A549 (cell line): ENCODE data around the gene DDIT4. TPM values are rescaled to one million over a fixed set of nuclear protein-coding genes. Genes with fewer than 3 reads are reported as not detected.

Experiments
- BHLHE40 ChIP-seq: IDR thresholded peaks from 2 replicates; pipeline ENCODE4 v1.6.1; 2012; ENCODE audit warnings: low read depth, low read length, inconsistent platforms
- CBX2 ChIP-seq: fragments of 200-600 bp; sonication (generic); IDR thresholded peaks from 2 replicates; pipeline ENCODE4 v1.6.1; 2016; ENCODE audit warnings: low read depth, mild to moderate bottlenecking, borderline replicate concordance
- CEBPB ChIP-seq, 2 experiments: fragments of >200 bp in 1 of 2; sonication (Bioruptor Twin) in 1 of 2; formaldehyde crosslinking in 1 of 2; IDR thresholded peaks; 2 replicates each; pipeline ENCODE4 v1.6.1; 2012 to 2016
- CHD4 ChIP-seq: fragments of 200-600 bp; sonication (generic); IDR thresholded peaks from 2 replicates; pipeline ENCODE4 v1.6.1; 2016; ENCODE audit warnings: antibody characterized with exemption, mild to moderate bottlenecking, borderline replicate concordance
- E2F6 ChIP-seq: IDR thresholded peaks from 2 replicates; pipeline ENCODE4 v1.6.1; 2012; ENCODE audit warnings: low read depth, borderline replicate concordance
- EHF ChIP-seq: fragments of 250-450 bp; sonication (Bioruptor Pico); IDR thresholded peaks from 2 replicates; pipeline ENCODE4 v1.5.0; 2020; ENCODE audit warnings: mild to moderate bottlenecking
- EP300 ChIP-seq, 2 experiments: fragments of >200 bp; sonication (Bioruptor Twin); formaldehyde crosslinking; IDR thresholded peaks; 2 replicates in 1 of 2; 3 replicates in 1 of 2; pipeline ENCODE4 v1.6.1; 2016 to 2017
- FOSL2 ChIP-seq, 2 experiments: fragments of 450-650 bp in 1 of 2; fragments of >200 bp in 1 of 2; sonication (Bioruptor Twin) in 1 of 2; formaldehyde crosslinking; IDR thresholded peaks; 2 replicates each; pipeline versions ENCODE4 v1.5.0 to v1.6.1; 2016 to 2020; ENCODE audit warnings: mild to moderate bottlenecking in 1 of 2, moderate library complexity in 1 of 2
- FOXS1 ChIP-seq: fragments of 250-450 bp; sonication (Bioruptor Pico); IDR thresholded peaks from 2 replicates; pipeline ENCODE4 v1.5.0; 2020; ENCODE audit warnings: mild to moderate bottlenecking, moderate library complexity
- GATA3 ChIP-seq: IDR thresholded peaks from 2 replicates; pipeline ENCODE4 v1.6.1; 2012; ENCODE audit warnings: borderline replicate concordance
- HDAC2 ChIP-seq: fragments of 200-600 bp; sonication (generic); IDR thresholded peaks from 2 replicates; pipeline ENCODE4 v1.6.1; 2016
- HES2 ChIP-seq: fragments of >200 bp; sonication (Bioruptor Twin); formaldehyde crosslinking; IDR thresholded peaks from 2 replicates; pipeline ENCODE4 v1.6.1; 2016
- HOXB13 ChIP-seq: fragments of 250-450 bp; sonication (Bioruptor Pico); IDR thresholded peaks from 2 replicates; pipeline ENCODE4 v1.5.0; 2020; ENCODE audit warnings: low read depth, mild to moderate bottlenecking, moderate library complexity
- HOXB5 ChIP-seq: fragments of 250-450 bp; sonication (Bioruptor Pico); IDR thresholded peaks from 2 replicates; pipeline ENCODE4 v1.5.0; 2020; ENCODE audit warnings: mild to moderate bottlenecking, moderate library complexity
- JUN ChIP-seq, 2 experiments: fragments of >200 bp; sonication (Bioruptor Twin); formaldehyde crosslinking; IDR thresholded peaks; 2 replicates in 1 of 2; 3 replicates in 1 of 2; pipeline ENCODE4 v1.6.1; 2016 to 2017
- JUNB ChIP-seq: fragments of >200 bp; sonication (Bioruptor Twin); formaldehyde crosslinking; IDR thresholded peaks from 2 replicates; pipeline ENCODE4 v1.6.1; 2016
- KDM1A ChIP-seq: fragments of 200-600 bp; sonication (generic); IDR thresholded peaks from 2 replicates; pipeline ENCODE4 v1.6.1; 2016; ENCODE audit warnings: low read depth, mild to moderate bottlenecking
- MAFK ChIP-seq: fragments of 450-650 bp; IDR thresholded peaks from 2 replicates; pipeline ENCODE4 v1.6.1; 2014; ENCODE audit not compliant: partially characterized antibody
- NFE2L2 ChIP-seq: fragments of 150-350 bp; conservative IDR thresholded peaks from 2 replicates; pipeline ENCODE4 v1.6.1; 2014; ENCODE audit warnings: low read length
- NR3C1 ChIP-seq: fragments of >200 bp; sonication (Bioruptor Twin); formaldehyde crosslinking; IDR thresholded peaks from 3 replicates; pipeline ENCODE4 v1.6.1; 2017
- PBX3 ChIP-seq: IDR thresholded peaks from 2 replicates; pipeline ENCODE4 v1.6.1; 2012
- PHF8 ChIP-seq: fragments of 200-600 bp; sonication (generic); IDR thresholded peaks from 2 replicates; pipeline ENCODE4 v1.6.1; 2016; ENCODE audit warnings: low read depth, mild to moderate bottlenecking, antibody characterized with exemption, moderate library complexity, borderline replicate concordance
- POLR2A ChIP-seq: IDR thresholded peaks from 2 replicates; pipeline ENCODE4 v1.6.1; 2012; ENCODE audit warnings: mild to moderate bottlenecking, low read length
- POLR2AphosphoS2 ChIP-seq: conservative IDR thresholded peaks from 2 replicates; pipeline ENCODE4 v1.6.1; 2012; ENCODE audit warnings: low read length, improper control_type of control experiment, inconsistent platforms
- RFX5 ChIP-seq: fragments of 450-650 bp; IDR thresholded peaks from 2 replicates; pipeline ENCODE4 v1.7.1; 2014; ENCODE audit warnings: antibody characterized with exemption, mild to moderate bottlenecking, moderate library complexity
- SREBF2 ChIP-seq: fragments of 450-650 bp; IDR thresholded peaks from 2 replicates; pipeline ENCODE4 v1.6.1; 2014; ENCODE audit warnings: mild to moderate bottlenecking, moderate library complexity
- TFCP2L1 ChIP-seq: fragments of 250-450 bp; sonication (Bioruptor Pico); IDR thresholded peaks from 2 replicates; pipeline ENCODE4 v1.5.0; 2021; ENCODE audit warnings: mild to moderate bottlenecking
- TP53 ChIP-seq: fragments of 250-450 bp; sonication (Bioruptor Pico); IDR thresholded peaks from 2 replicates; pipeline ENCODE4 v1.5.0; 2021; ENCODE audit warnings: mild to moderate bottlenecking, moderate library complexity
- ZC3H11A ChIP-seq: fragments of 450-650 bp; IDR thresholded peaks from 2 replicates; pipeline ENCODE4 v1.6.1; 2014; ENCODE audit warnings: antibody characterized with exemption, mild to moderate bottlenecking
- ZNF302 ChIP-seq: fragments of 250-450 bp; sonication (Bioruptor Pico); IDR thresholded peaks from 2 replicates; pipeline ENCODE4 v1.9.0; 2021; ENCODE audit warnings: inconsistent platforms, mild to moderate bottlenecking, moderate library complexity
- ZSCAN20 ChIP-seq: fragments of 250-450 bp; sonication (Bioruptor Pico); IDR thresholded peaks from 2 replicates; pipeline ENCODE4 v1.8.0; 2022; ENCODE audit warnings: mild to moderate bottlenecking, moderate library complexity
- polyA plus RNA-seq, 4 experiments: library from polyadenylated mRNA; depleted of rRNA in 3 of 4; stranded (reverse); fragments of >200 nt; fragmentation: RNase III in 1 of 4; extraction: RNeasy Plus Mini Kit Qiagen cat#74134 plus additional on column Dnase treatment in 1 of 4; gene quantifications; 2 replicates in 3 of 4; 3 replicates in 1 of 4; pipeline ENCODE4 v1.2.3, GENCODE V29; 2011 to 2017
- TF ChIP-seq, protein P1 (sequence below): fragments of >200 bp; sonication (Bioruptor Twin); formaldehyde crosslinking; IDR thresholded peaks from 3 replicates; pipeline ENCODE4 v1.6.1; 2016
- TF ChIP-seq, protein P2 (sequence below): fragments of 200-600 bp; sonication (generic); IDR thresholded peaks from 2 replicates; pipeline ENCODE4 v1.6.1; 2016; ENCODE audit warnings: antibody characterized with exemption, mild to moderate bottlenecking, moderate library complexity

DDIT4 gene
- polyA plus RNA-seq, 2 of the 4 experiments (the other 2 are of a cell fraction): 239 to 392 TPM

DNA sequence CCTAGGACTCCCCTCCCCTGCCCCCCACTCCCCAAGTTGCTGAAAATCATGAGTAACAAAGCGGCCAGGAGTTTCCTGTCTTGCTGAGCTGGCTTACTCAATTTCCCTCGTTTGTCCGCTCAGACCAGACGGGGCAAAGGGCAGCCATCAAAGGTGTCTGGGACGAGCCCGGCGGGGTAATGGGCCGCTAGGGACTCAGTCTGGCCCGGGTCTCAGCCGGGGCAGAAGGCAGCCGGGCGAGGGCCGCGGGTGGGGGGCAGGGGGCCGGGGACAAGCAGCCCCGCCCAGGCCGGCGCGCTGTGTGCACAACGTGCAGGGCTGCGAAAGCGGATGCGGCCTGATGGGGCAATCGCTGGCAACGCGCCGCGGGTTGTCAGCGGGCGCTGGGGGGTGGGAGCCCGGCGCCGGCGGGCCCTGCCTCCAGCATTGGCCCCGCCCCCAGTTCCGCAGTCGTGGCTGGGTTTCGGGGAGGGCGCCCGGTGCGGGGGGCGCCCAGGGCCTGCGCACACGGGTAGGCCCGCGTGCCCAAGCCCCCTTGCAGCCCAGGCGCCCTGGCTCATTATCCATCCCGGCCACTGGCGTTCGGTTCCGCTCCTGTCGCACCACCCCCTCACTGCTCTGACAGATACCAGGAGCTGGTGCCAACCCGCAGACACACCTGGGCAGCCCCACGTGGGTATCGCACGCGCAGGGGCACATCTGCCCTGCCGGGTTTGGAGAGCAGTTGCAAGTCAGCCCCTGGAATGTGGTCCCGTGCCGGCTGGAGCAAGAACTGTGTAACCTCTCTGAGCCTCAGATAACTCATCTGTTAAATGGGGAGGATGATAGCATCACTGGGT, 45.9 kb downstream of the DDIT4 start (continued):
- TF ChIP-seq TP53 (CRISPR knock-in tag) (peak; percentile 60; the same call in 1 of the 2 replicates), E2F6 (peak; percentile 46; the same call in 1 of the 2 replicates), ZSCAN20 (CRISPR knock-in tag) (peak; percentile 59), MAFK (peak; percentile 61), SREBF2 (no peak), POLR2AphosphoS2 (no peak), NR3C1 (no peak), NFE2L2 (no peak), ZC3H11A (no peak), PHF8 (no peak), CBX2 (no peak), CHD4 (peak; percentile 91), TFCP2L1 (CRISPR knock-in tag) (peak; percentile 26; the same call in 1 of the 2 replicates), KDM1A (peak; percentile 96), GATA3 (peak; percentile 80), POLR2A (no peak), EP300 (IDR thresholded peaks at IDR 0.05) (peak; percentile 93 to 98; a peak in 4 of 5 replicates), BHLHE40 (peak; percentile 89), HDAC2 (no peak), PBX3 (no peak; the same call in none of the 2 replicates), HOXB5 (peak; percentile 82), HOXB13 (CRISPR knock-in tag) (peak; percentile 94), FOXS1 (CRISPR knock-in tag) (peak; percentile 51; the same call in 1 of the 2 replicates), CEBPB (IDR thresholded peaks at IDR 0.05) (peak; percentile 96 to 97), EHF (CRISPR knock-in tag) (peak; percentile 92), HES2 (peak; percentile 49), JUN (IDR thresholded peaks at IDR 0.05) (peak; percentile 89 to 99), FOSL2 (IDR thresholded peaks at IDR 0.05) (no peak; the same call in 1 of the 2 replicates), FOSL2 (CRISPR knock-in tag; IDR thresholded peaks at IDR 0.05) (no peak; the same call in 1 of the 2 replicates), JUNB (peak; percentile 73), ZNF302 (CRISPR knock-in tag) (no peak), RFX5 (no peak)
- TF ChIP-seq, protein P1, sequence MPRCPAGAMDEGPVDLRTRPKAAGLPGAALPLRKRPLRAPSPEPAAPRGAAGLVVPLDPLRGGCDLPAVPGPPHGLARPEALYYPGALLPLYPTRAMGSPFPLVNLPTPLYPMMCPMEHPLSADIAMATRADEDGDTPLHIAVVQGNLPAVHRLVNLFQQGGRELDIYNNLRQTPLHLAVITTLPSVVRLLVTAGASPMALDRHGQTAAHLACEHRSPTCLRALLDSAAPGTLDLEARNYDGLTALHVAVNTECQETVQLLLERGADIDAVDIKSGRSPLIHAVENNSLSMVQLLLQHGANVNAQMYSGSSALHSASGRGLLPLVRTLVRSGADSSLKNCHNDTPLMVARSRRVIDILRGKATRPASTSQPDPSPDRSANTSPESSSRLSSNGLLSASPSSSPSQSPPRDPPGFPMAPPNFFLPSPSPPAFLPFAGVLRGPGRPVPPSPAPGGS: peak; percentile 80; the same call in 2 of the 3 replicates
- TF ChIP-seq, protein P2, sequence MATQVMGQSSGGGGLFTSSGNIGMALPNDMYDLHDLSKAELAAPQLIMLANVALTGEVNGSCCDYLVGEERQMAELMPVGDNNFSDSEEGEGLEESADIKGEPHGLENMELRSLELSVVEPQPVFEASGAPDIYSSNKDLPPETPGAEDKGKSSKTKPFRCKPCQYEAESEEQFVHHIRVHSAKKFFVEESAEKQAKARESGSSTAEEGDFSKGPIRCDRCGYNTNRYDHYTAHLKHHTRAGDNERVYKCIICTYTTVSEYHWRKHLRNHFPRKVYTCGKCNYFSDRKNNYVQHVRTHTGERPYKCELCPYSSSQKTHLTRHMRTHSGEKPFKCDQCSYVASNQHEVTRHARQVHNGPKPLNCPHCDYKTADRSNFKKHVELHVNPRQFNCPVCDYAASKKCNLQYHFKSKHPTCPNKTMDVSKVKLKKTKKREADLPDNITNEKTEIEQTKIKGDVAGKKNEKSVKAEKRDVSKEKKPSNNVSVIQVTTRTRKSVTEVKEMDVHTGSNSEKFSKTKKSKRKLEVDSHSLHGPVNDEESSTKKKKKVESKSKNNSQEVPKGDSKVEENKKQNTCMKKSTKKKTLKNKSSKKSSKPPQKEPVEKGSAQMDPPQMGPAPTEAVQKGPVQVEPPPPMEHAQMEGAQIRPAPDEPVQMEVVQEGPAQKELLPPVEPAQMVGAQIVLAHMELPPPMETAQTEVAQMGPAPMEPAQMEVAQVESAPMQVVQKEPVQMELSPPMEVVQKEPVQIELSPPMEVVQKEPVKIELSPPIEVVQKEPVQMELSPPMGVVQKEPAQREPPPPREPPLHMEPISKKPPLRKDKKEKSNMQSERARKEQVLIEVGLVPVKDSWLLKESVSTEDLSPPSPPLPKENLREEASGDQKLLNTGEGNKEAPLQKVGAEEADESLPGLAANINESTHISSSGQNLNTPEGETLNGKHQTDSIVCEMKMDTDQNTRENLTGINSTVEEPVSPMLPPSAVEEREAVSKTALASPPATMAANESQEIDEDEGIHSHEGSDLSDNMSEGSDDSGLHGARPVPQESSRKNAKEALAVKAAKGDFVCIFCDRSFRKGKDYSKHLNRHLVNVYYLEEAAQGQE: no peak
